ENCODE measurements around the gene LAYN. TPM values are rescaled to one million over a fixed set of nuclear protein-coding genes. Genes with fewer than 3 reads are reported as not detected.

The LAYN gene
- 20.9 and 21.3 TPM in 2 replicates for total RNA-seq

DNA sequence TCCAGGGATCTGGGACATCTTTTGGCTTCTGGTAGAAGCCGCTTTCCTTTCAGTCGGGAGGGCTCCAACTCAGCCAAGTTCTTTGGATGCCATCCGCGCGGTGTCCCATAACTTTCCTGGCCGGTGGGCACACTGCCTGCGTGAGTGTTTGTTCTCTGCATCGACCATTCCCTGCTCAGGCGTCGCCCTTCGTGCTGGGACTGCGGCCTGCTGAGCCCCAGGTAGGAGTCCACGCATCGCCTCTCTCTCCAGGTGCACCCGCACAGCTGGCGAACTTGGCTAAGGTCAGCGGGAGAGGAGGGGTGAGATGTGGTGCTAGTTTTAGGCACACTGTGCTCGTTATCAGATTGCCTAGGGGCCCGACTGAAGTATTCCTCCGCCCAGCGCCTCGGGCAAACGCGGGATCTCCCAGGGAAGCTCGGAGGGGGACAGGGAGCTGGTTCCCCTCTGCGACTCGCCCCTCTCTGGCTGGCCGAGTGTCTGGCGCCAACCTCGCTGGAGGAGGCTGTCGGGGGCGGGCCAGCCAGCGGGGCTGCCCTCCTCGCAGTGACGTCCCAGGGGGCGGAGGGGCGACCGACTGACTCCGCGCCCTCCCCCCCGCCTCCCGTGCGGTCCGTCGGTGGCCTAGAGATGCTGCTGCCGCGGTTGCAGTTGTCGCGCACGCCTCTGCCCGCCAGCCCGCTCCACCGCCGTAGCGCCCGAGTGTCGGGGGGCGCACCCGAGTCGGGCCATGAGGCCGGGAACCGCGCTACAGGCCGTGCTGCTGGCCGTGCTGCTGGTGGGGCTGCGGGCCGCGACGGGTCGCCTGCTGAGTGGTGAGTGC lies at the start of gene LAYN:
TSS of gene LAYN (plus strand) at position 607 of the 823 bp plus-strand sequence. CDS start at position 731, 124 bp downstream.

DNA sequence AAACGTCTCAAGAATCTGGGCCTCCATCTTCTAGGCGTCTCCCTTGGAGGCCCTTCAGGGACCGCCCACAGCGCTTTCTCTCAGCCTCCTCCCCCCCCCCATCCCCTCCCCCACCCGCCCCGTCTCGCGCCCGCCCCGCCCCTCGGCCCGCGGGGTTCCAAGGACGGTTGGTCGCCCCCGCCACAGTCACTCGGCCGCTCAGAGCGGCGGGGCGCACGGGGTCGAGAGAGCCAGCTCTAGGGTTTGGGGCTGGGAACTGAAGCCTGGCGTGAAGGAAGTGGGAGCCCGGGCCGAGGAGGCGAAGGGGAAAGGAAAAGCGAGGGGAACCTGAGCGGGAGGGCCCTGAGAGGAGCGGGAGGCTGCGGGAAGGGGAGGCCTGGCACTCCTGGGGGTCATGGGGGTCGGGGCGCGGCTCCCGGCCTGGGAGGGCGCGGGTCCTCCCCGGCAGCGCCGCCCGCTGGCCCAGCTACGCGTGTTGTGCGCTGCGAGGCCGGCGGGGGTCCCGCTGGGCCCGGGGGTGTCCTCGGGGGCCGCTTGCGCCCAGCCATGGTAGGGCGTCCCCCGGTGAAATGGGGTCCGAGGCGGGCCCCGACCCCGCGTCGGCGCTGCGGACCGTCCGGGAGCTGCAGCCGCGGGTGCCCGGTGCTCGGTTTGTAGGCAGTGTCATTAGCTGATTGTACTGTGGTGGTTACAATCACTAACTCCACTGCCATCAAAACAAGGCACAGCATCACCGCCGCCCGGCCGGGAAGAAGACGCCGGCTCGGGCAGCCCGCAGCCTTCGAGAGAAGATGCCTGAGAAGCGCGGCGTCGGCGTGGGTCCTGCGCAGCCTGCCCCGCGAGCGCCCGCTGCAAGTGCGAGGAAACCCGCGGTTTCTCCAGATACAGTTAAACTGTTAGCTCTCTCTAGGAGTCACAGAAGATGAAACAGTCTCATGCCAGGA lies 28.0 kb upstream of the LAYN start, which contains the start of gene BTG4:
TSS of gene BTG4 (minus strand) at position 91 of the 944 bp plus-strand sequence. CDS start 13,610 bp downstream, outside the sequence.

DNA sequence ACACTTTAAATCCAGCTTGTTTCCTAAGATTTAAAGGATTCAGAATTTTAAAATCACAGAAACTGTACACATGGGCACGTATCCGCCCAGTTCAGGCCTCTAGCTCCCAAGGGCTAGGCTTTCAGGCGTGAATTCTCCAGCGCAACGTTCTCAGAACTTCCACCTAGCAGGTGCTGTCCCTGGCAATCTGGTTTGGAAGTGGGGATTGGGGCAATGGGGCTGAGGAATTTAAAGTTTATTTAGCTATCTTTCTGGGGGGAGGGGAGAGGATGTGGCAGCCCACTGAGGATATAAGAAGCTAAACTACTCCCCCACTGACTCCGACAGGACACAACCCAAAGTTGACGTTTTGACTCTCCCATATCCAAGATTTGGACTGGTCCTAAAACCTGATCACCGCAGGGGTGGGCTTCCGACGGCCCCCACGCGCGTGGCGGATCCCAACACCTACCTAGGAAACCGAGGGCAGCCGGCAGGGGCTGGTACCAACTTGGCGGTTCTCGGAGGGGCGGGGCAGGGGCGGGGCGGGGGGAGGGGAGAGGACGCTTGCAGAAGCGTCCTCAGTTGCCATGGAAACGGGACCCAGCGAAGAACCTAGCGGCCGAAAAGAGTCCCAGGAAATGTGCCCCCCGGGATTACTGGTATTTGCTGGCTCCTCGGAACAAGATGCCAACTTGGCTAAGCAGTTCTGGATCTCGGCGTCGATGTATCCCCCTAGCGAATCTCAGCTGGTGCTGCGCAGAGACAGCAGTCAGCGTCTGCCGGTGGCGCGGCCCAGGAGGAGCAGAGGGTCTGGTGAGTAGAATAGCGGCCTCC lies 26.1 kb upstream of the LAYN start, which contains the start of gene HOATZ:
TSS of gene HOATZ (plus strand) at position 563 of the 816 bp plus-strand sequence. CDS start at position 570, 7 bp downstream.

GRCh38 chr11:111601979-111602864 lies 61.7 kb downstream of the LAYN start, which contains the start of gene SIK2:
Gene SIK2 (plus strand): TSS chr11:111602449. CDS start chr11:111602564, 115 bp downstream.

Small RNA genes lying within 50 kb of the gene (small RNA-seq; reads per million reads assigned to genes)
- gene MIR34B (5.4 reads per million, percentile 93 among the genes with 10 or more reads in this experiment), gene MIR34C (5.1 reads per million, percentile 93 among the genes with 10 or more reads in this experiment)

Other genes with a start within 250 kb of the LAYN start
- not detected in 2 replicates for gene POU2AF3, start 242.2 kb upstream of the LAYN start, total RNA-seq
- not detected in 2 replicates for gene POU2AF1, start 161.4 kb upstream of the LAYN start, total RNA-seq
- not detected in 2 replicates for gene BTG4, start 28.3 kb upstream of the LAYN start, total RNA-seq
- not detected in 2 replicates for gene HOATZ, start 25.9 kb upstream of the LAYN start, total RNA-seq
- gene SIK2, start 61.7 kb downstream of the LAYN start, total RNA-seq = 11.9 and 13.1 TPM in 2 replicates
- gene PPP2R1B, start 225.7 kb downstream of the LAYN start, total RNA-seq = 38.5 and 50.4 TPM in 2 replicates